ENCODE measurements around the gene RFX7.

Gene RFX7

GRCh38 chr15:56052395-56053045, 191.2 kb downstream of the RFX7 start:
- H3K4me3 ChIP-seq (ENCODE audit: low read depth, low read length), result no peak overlapping the region

- no peak overlapping the region for H3K4me3 ChIP-seq (ENCODE audit: low read depth, low read length)
These were observed 192.0 kb downstream of the RFX7 start for GRCh38 chr15:56051676-56052075.

DNA sequence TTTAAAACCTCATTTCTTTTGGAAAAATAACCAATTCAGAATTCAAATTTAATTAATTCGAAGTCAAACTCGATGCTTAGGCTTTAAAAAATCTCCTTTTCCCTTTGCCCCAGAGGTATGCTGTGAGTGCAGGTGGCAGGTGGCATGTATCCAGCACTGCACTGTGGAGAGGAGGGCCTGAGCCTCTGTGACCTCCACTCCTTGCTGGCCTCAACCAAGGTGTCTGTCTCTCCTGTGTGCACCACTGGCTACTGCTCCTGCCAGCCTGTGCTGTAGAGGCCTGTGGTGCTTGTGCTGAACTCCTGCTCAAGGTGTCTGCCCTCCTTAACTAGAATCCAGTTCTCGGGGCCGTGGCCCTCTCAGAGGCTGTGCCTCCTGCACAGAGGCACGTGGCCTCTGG, 194.1 kb downstream of the RFX7 start:
- H3K4me3 ChIP-seq (ENCODE audit: low read depth, low read length), result no peak overlapping the region

- H3K4me3 ChIP-seq (ENCODE audit: low read depth, low read length), result no peak overlapping the region
These were observed 196.3 kb downstream of the RFX7 start for GRCh38 chr15:56047354-56047753.

DNA sequence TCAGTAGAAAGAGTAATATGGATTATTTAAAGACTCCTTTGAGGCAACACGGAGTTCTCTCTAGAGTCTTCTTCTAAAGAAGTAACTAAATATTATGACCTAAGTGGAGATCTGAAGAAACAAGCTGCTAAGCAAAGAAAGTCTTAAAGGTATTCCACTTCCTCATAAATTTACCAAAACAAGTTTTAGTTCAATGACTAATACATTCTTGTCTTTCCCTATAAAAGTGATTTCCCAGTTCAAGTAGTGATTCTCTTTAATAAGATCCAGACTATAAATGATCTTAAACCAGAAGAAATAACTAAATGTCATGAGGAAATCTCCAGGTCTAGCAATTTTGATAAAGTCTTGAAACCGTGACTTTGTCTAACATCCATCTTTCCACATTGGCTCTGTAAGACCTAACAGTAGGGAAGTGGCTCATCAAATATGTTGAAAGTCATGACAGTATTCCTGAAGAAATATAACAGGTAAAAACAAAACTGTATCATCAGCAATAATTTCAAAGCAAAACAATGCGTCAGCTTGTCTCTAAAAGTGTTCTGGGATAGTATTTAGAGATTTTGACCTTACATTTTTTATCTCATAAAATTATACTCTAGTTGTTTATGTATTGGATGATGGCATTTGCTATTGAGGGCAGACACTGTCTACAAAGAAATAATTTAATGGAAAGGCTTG, 198.5 kb downstream of the RFX7 start:
- no peak overlapping the region for H3K4me3 ChIP-seq (ENCODE audit: low read depth, low read length)

GRCh38 chr15:56042982-56043980, 200.4 kb downstream of the RFX7 start:
- H3K4me3 ChIP-seq (ENCODE audit: low read depth, low read length), result no peak overlapping the region

DNA sequence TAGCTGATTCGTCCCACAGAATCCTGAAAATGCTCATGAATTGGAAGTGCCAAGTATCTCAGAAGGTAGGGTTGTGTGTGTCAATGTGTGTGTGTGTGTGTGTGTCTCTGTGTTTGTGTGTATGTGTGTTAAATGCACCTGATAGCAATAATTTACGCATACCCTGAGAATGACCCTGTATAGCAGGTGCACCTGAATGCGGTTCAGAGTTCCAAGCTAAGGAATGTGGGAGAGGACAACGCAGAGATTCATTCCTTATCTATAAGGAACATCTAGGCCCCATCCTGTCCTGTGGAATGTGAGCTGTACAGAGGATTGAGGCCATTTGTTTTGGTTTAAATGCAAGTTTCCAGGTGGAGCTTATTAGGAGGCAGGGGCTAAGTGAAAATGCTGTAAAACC, 201.2 kb downstream of the RFX7 start:
- no peak overlapping the region for H3K4me3 ChIP-seq (ENCODE audit: low read depth, low read length)

GRCh38 chr15:56042031-56042430, 201.6 kb downstream of the RFX7 start:
- no peak overlapping the region for H3K4me3 ChIP-seq (ENCODE audit: low read depth, low read length)

GRCh38 chr15:56040081-56041035, 203.3 kb downstream of the RFX7 start:
- no peak overlapping the region for H3K4me3 ChIP-seq (ENCODE audit: low read depth, low read length)

DNA sequence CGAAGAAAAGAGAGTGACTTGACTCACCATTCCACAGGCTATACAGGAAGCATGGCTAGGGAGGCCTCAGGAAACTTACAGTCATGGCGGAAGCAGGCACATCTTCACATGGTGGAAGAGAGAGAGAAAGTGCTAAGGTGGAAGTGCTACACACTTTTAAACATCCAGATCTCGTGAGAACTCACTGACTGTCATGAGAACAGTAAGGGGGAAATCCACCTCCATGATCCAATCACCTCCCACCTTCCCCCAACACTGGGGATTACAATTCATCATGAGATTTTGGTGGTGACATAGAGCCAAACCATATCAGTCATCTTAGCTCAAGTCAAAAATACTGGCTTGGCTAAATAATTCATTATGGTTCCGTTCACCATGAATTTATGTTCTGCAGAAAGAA, 205.0 kb downstream of the RFX7 start:
- no peak overlapping the region for H3K4me3 ChIP-seq (ENCODE audit: low read depth, low read length)

- no peak overlapping the region for H3K4me3 ChIP-seq (ENCODE audit: low read depth, low read length)
These were observed 205.7 kb downstream of the RFX7 start for GRCh38 chr15:56038015-56038414.
